ENCODE results near the gene SYTL1.

Gene SYTL1

GRCh38 chr1:27361553-27361952, 19.7 kb downstream of the SYTL1 start:
- H3K4me3 ChIP-seq (ENCODE audit: low read depth, low read length) = no peak overlapping the region

- no peak overlapping the region for H3K4me3 ChIP-seq (ENCODE audit: low read depth, low read length)
These were observed 22.2 kb downstream of the SYTL1 start for GRCh38 chr1:27363766-27364695.

- no peak overlapping the region for H3K4me3 ChIP-seq (ENCODE audit: low read depth, low read length)
These were observed 23.0 kb downstream of the SYTL1 start for GRCh38 chr1:27364696-27365371.

GRCh38 chr1:27365372-27366112, 23.7 kb downstream of the SYTL1 start:
- H3K4me3 ChIP-seq (ENCODE audit: low read depth, low read length) = peak overlapping the region; percentile 51

- H3K4me3 ChIP-seq (ENCODE audit: low read depth, low read length) = peak overlapping the region; percentile 51
These were observed 24.2 kb downstream of the SYTL1 start for GRCh38 chr1:27366113-27366410.

GRCh38 chr1:27366411-27367159, 24.8 kb downstream of the SYTL1 start, which contains the start of gene MAP3K6:
Gene MAP3K6 (minus strand): TSS chr1:27366961. CDS start chr1:27366597, 364 bp downstream.
- peak within 1 kb of the TSS; percentile 51 for H3K4me3 ChIP-seq (ENCODE audit: low read depth, low read length)

- H3K4me3 ChIP-seq (ENCODE audit: low read depth, low read length) = peak overlapping the region; percentile 51
These were observed 25.4 kb downstream of the SYTL1 start for GRCh38 chr1:27367160-27367650.

- H3K4me3 ChIP-seq (ENCODE audit: low read depth, low read length) = no peak overlapping the region
These were observed 27.2 kb downstream of the SYTL1 start for GRCh38 chr1:27368869-27369582.

GRCh38 chr1:27372022-27372807, 30.4 kb downstream of the SYTL1 start:
- H3K4me3 ChIP-seq (ENCODE audit: low read depth, low read length) = no peak overlapping the region

GRCh38 chr1:27372808-27373690, 31.2 kb downstream of the SYTL1 start:
- no peak overlapping the region for H3K4me3 ChIP-seq (ENCODE audit: low read depth, low read length)

- no peak within 1 kb of the TSS for H3K4me3 ChIP-seq (ENCODE audit: low read depth, low read length)
These were observed 32.7 kb downstream of the SYTL1 start, which contains the start of gene FCN3 for GRCh38 chr1:27374362-27375086. Gene FCN3 (minus strand): TSS chr1:27374824. CDS start chr1:27374818, 6 bp downstream.

- H3K4me3 ChIP-seq (ENCODE audit: low read depth, low read length) = no peak overlapping the region
These were observed 36.1 kb downstream of the SYTL1 start for GRCh38 chr1:27377760-27378495.

- no peak overlapping the region for H3K4me3 ChIP-seq (ENCODE audit: low read depth, low read length)
These were observed 37.8 kb downstream of the SYTL1 start for GRCh38 chr1:27379564-27380122.

- H3K4me3 ChIP-seq (ENCODE audit: low read depth, low read length) = no peak overlapping the region
These were observed 38.4 kb downstream of the SYTL1 start for GRCh38 chr1:27380224-27380623.

- H3K4me3 ChIP-seq (ENCODE audit: low read depth, low read length) = no peak overlapping the region
These were observed 39.2 kb downstream of the SYTL1 start for GRCh38 chr1:27380766-27381733.
